OCI-LY7 (cell line): ENCODE results near the gene ESR2. TPM values are rescaled to one million over a fixed set of nuclear protein-coding genes. Genes with fewer than 3 reads are reported as not detected.

Experiments
- BruUV-seq: library from RNA; stranded (reverse); fragments of 400-500 nt; replicated peaks from 2 replicates; lab custom pipeline; 2021; lab: Mats Ljungman, UMichigan
- CTCF ChIA-PET: fragments of 300-600 bp; sonication (Branson Sonifier 250); formaldehyde crosslinking; loops from one replicate; lab custom pipeline; 2022; ENCODE audit warnings: antibody characterized with exemption; ENCODE audit not compliant: unreplicated experiment; lab: Charles Lee
- POLR2A ChIA-PET: fragments of 300-600 bp; sonication (Branson Sonifier 250); formaldehyde crosslinking; loops from one replicate; lab custom pipeline; 2022; ENCODE audit warnings: antibody characterized with exemption; lab: Charles Lee
- DNase-seq: peaks from one replicate; pipeline ENCODE4 v3.0.0-alpha.2; 2015; ENCODE audit warnings: low spot score
- H2AFZ ChIP-seq: fragments of 200-600 bp; sonication (generic), shearing (Covaris generic); 2 replicates; pipeline ENCODE4 v1.6.1; 2014; ENCODE audit warnings: mild to moderate bottlenecking, antibody characterized with exemption, low read length, moderate library complexity
- H3K27ac ChIP-seq: fragments of 200-600 bp; sonication (generic); 2 replicates; pipeline ENCODE4 v1.5.1; 2014; ENCODE audit warnings: mixed run types, low read depth, mild to moderate bottlenecking, moderate library complexity, low read length, inconsistent platforms; ENCODE audit not compliant: poor library complexity, severe bottlenecking
- H3K36me3 ChIP-seq: fragments of 200-600 bp; sonication (generic); 2 replicates; pipeline ENCODE4 v1.6.1; 2014; ENCODE audit warnings: mild to moderate bottlenecking, antibody characterized with exemption, low read length, moderate library complexity, mixed read lengths; ENCODE audit not compliant: insufficient read depth
- H3K4me1 ChIP-seq: fragments of 200-600 bp; sonication (generic); 2 replicates; pipeline ENCODE4 v1.5.1; 2014; ENCODE audit warnings: mild to moderate bottlenecking, low read length; ENCODE audit not compliant: insufficient read depth, poor library complexity, severe bottlenecking
- H3K4me2 ChIP-seq: fragments of 200-600 bp; sonication (generic); 2 replicates; pipeline ENCODE4 v1.6.1; 2014; ENCODE audit warnings: mild to moderate bottlenecking, low read length
- H3K4me3 ChIP-seq: fragments of 200-600 bp; sonication (generic); 2 replicates; pipeline ENCODE4 v1.5.1; 2014; ENCODE audit warnings: mild to moderate bottlenecking, low read depth, low read length; ENCODE audit not compliant: poor library complexity, severe bottlenecking
- H3K79me2 ChIP-seq: fragments of 200-600 bp; sonication (generic); 2 replicates; pipeline ENCODE4 v1.6.1; 2016; ENCODE audit warnings: low read depth, mild to moderate bottlenecking, low read length, moderate library complexity, mixed read lengths; ENCODE audit not compliant: insufficient read depth
- H3K9me2 ChIP-seq: fragments of 200-600 bp; sonication (generic); 2 replicates; pipeline ENCODE4 v1.6.1; 2016; ENCODE audit warnings: mild to moderate bottlenecking, low read length, mixed read lengths; ENCODE audit not compliant: insufficient read depth
- H3K9me3 ChIP-seq: fragments of 200-600 bp; sonication (generic); 2 replicates; pipeline ENCODE4 v1.6.1; 2014; ENCODE audit warnings: mild to moderate bottlenecking, mixed run types, low read length, mixed read lengths
- H4K20me1 ChIP-seq: fragments of 200-600 bp; sonication (generic); 2 replicates; pipeline ENCODE4 v1.6.1; 2014; ENCODE audit warnings: mild to moderate bottlenecking, antibody characterized with exemption, low read length, moderate library complexity, mixed read lengths; ENCODE audit not compliant: insufficient read depth
- CTCF ChIP-seq: fragments of 200-600 bp; sonication (generic); conservative IDR thresholded peaks from 2 replicates; pipeline ENCODE4 v1.5.1; 2014; ENCODE audit warnings: mild to moderate bottlenecking, antibody characterized with exemption, low read length, moderate library complexity, mixed read lengths
- EZH2phosphoT487 ChIP-seq: fragments of 200-600 bp; sonication (generic); IDR thresholded peaks from 2 replicates; pipeline ENCODE4 v1.6.1; 2018; ENCODE audit warnings: low read depth, borderline replicate concordance, mild to moderate bottlenecking, mixed run types, antibody characterized with exemption, low read length, moderate library complexity, mixed read lengths
- intact Hi-C: fragments of 100-400 bp; cut with micrococcal nuclease; formaldehyde crosslinking; loops from one replicate; pipeline ENCODE4 v1.10.0; 2022; ENCODE audit not compliant: unreplicated experiment
- total RNA-seq, 2 experiments: library from RNA; depleted of rRNA in 1 of 2; stranded (reverse); fragments of >200 nt in 1 of 2; shearing (Covaris generic) in 1 of 2; gene quantifications; 2 replicates each; pipeline ENCODE4 v1.2.3, GENCODE V29; 2014 to 2022

ESR2 gene
- total RNA-seq, 2 experiments from 2014 or later: 13.4 to 37.7 TPM

GRCh38 chr14:64193821-64194220 is 100.3 kb downstream of the ESR2 start:
- Histone ChIP-seq H3K9me2 (no peaks in the 10 kb centered on the region), H3K27ac (no peak overlapping the region), H3K9me3 (no peaks in the 10 kb centered on the region), H3K4me2 (no peak overlapping the region), H3K79me2 (no peaks in the 10 kb centered on the region), H4K20me1 (no peaks in the 10 kb centered on the region), H3K4me3 (no peak overlapping the region), H3K4me1 (peaks cover 21% of the 10 kb centered on the region), H2AFZ (no peak overlapping the region), H3K36me3 (peaks cover 77% of the 10 kb centered on the region)
- POLR2A ChIA-PET: interaction anchor here (0.6 to 1.1 kb wide), 2 partner anchors 25 to 249 kb away, joined by 3 read pairs; no protein-coding TSS in a partner anchor
- intact Hi-C loops: no loop called here
- CTCF ChIA-PET: no interaction called here
- TF ChIP-seq CTCF: no peak
- TF ChIP-seq EZH2phosphoT487: no peak
- BruUV-seq: no TSS peak
- DNase-seq: no peak

- peaks cover 87% of the 10 kb centered on the region for H3K36me3 ChIP-seq
- no TSS peak for BruUV-seq
Measured at GRCh38 chr14:64191756-64192155, 102.4 kb downstream of the ESR2 start.

More at GRCh38 chr14:64191756-64192155, 102.4 kb downstream of the ESR2 start:
- Histone ChIP-seq H3K9me3 (no peaks in the 10 kb centered on the region), H4K20me1 (no peaks in the 10 kb centered on the region), H3K79me2 (no peaks in the 10 kb centered on the region), H3K4me3 (no peak overlapping the region), H3K4me2 (no peak overlapping the region), H3K4me1 (peaks cover 21% of the 10 kb centered on the region), H3K9me2 (no peaks in the 10 kb centered on the region), H2AFZ (no peak overlapping the region), H3K27ac (no peak overlapping the region)
- ChIA-PET CTCF (no interaction called here), POLR2A (interaction anchor here (0.6 to 1.1 kb wide), 3 partner anchors 9 to 12 kb away, joined by 3 read pairs; no protein-coding TSS in a partner anchor)
- DNase-seq: no peak
- intact Hi-C loops: no loop called here
- TF ChIP-seq CTCF (no peak), EZH2phosphoT487 (no peak)
